A172 (cell line): ENCODE data around the gene ITIH1. TPM values are rescaled to one million over a fixed set of nuclear protein-coding genes. Genes with fewer than 3 reads are reported as not detected.
"Not testable (repeated sequence)": the region's sequence is repeated elsewhere in the genome, so short reads cannot be mapped to it uniquely, and the experiment has no call there.

Experiments
- DNase-seq: peaks from one replicate; pipeline ENCODE4 v3.0.0-alpha.2; 2015; ENCODE audit warnings: low spot score
- total RNA-seq: library from RNA; depleted of rRNA; stranded (reverse); fragments of >200 nt; shearing (Covaris generic); gene quantifications from 2 replicates; pipeline ENCODE4 v1.2.3, GENCODE V29; 2014; rRNA removed

ITIH1 gene
- total RNA-seq = not detected in 2 replicates

- no peak for DNase-seq
Measured at GRCh38 chr3:52777127-52777958, at the start of gene ITIH1. Gene ITIH1, plus strand, starts transcription at chr3:52777599. Its CDS starts 17 bp downstream, at chr3:52777616.

- DNase-seq = not testable (repeated sequence)
Measured at GRCh38 chr3:52728753-52729152, 48.6 kb upstream of the ITIH1 start.

- no peak for DNase-seq
Measured at GRCh38 chr3:52730681-52731080, 46.7 kb upstream of the ITIH1 start.

GRCh38 chr3:52731590-52731989 is 45.8 kb upstream of the ITIH1 start:
- DNase-seq = no peak

- DNase-seq = no peak
Measured at GRCh38 chr3:52733256-52733891, 44.0 kb upstream of the ITIH1 start.

- DNase-seq = no peak
Measured at GRCh38 chr3:52739730-52740129, 37.7 kb upstream of the ITIH1 start.

GRCh38 chr3:52742418-52743041 is 34.9 kb upstream of the ITIH1 start:
- peak; percentile 14 for DNase-seq

- no peak for DNase-seq
Measured at GRCh38 chr3:52743152-52743551, 34.2 kb upstream of the ITIH1 start.

GRCh38 chr3:52743721-52744120 is 33.7 kb upstream of the ITIH1 start:
- DNase-seq = no peak

- DNase-seq = no peak
Measured at GRCh38 chr3:52752045-52752660, 25.2 kb upstream of the ITIH1 start.

- DNase-seq = no peak
Measured at GRCh38 chr3:52754373-52754772, 23.0 kb upstream of the ITIH1 start.

- no peak for DNase-seq
Measured at GRCh38 chr3:52756141-52756540, 21.3 kb upstream of the ITIH1 start.

GRCh38 chr3:52763466-52763865 is 13.9 kb upstream of the ITIH1 start:
- DNase-seq = no peak

- DNase-seq = no peak
Measured at GRCh38 chr3:52769786-52770455, 7.5 kb upstream of the ITIH1 start.

- peak; percentile 84 for DNase-seq
Measured at GRCh38 chr3:52770496-52771333, 6.7 kb upstream of the ITIH1 start, which contains the start of gene NEK4. Gene NEK4, minus strand, starts transcription at chr3:52770940. Its CDS starts 194 bp downstream, at chr3:52770746.

- no peak for DNase-seq
Measured at GRCh38 chr3:52771334-52771681, 6.1 kb upstream of the ITIH1 start.

- DNase-seq = no peak
Measured at GRCh38 chr3:52771702-52772101, 5.7 kb upstream of the ITIH1 start.

GRCh38 chr3:52773361-52774065 is 3.9 kb upstream of the ITIH1 start:
- DNase-seq = no peak

GRCh38 chr3:52774066-52774713 is 3.2 kb upstream of the ITIH1 start:
- DNase-seq = no peak
